Panc1 (cell line): ENCODE results near the gene IRF2BP2. TPM values are rescaled to one million over a fixed set of nuclear protein-coding genes. Genes with fewer than 3 reads are reported as not detected.
A peak's percentile ranks its signal among the peaks of the same experiment; 100 is the strongest.

Experiments
- ATAC-seq: fragments of 200-7000 bp; cut with Tn5 transposase; 2 replicates; pipeline ENCODE4 v1.9.1; 2020; ENCODE audit warnings: mild to moderate bottlenecking, moderate library complexity
- BruUV-seq: library from RNA; stranded (reverse); fragments of 400-500 nt; replicated peaks from 2 replicates; lab custom pipeline; 2021; lab: Mats Ljungman, UMichigan
- CTCF ChIA-PET: fragments of 300-600 bp; sonication (Branson Sonifier 250); formaldehyde crosslinking; loops from one replicate; lab custom pipeline; 2022; ENCODE audit warnings: antibody characterized with exemption; lab: Charles Lee
- POLR2A ChIA-PET: fragments of 300-600 bp; sonication (Branson Sonifier 250); formaldehyde crosslinking; loops from one replicate; lab custom pipeline; 2022; ENCODE audit warnings: antibody characterized with exemption; lab: Charles Lee
- DNase-seq: peaks from one replicate; pipeline ENCODE4 v3.0.0-alpha.2; 2010; ENCODE audit warnings: low read depth, low spot score
- H3K27ac ChIP-seq: 2 replicates; pipeline ENCODE4 v1.5.1; 2011; ENCODE audit warnings: mild to moderate bottlenecking, low read length, inconsistent platforms
- H3K27me3 ChIP-seq: fragments of 200-500 bp; sonication (Bioruptor generic); 2 replicates; pipeline ENCODE4 v1.6.0; 2014; ENCODE audit warnings: low read length, inconsistent platforms; ENCODE audit not compliant: control insufficient read depth, insufficient read depth
- H3K36me3 ChIP-seq: fragments of 200-500 bp; sonication (Bioruptor generic); 2 replicates; pipeline ENCODE4 v1.5.1; 2014; ENCODE audit warnings: inconsistent platforms, mild to moderate bottlenecking, low read length, moderate library complexity; ENCODE audit not compliant: control insufficient read depth, insufficient read depth
- H3K4me1 ChIP-seq: 2 replicates; pipeline ENCODE4 v1.5.1; 2011; ENCODE audit warnings: inconsistent platforms, mild to moderate bottlenecking, low read length, moderate library complexity; ENCODE audit not compliant: control insufficient read depth, insufficient read depth
- H3K4me3 ChIP-seq, 2 experiments: 2 replicates each; pipeline ENCODE4 v1.5.1; 2011 to 2012; ENCODE audit warnings: low read depth in 2 of 2, low read length in 2 of 2, mild to moderate bottlenecking in 2 of 2, inconsistent platforms in 1 of 2, moderate library complexity in 1 of 2
- H3K9me3 ChIP-seq: fragments of 200-500 bp; sonication (Bioruptor generic); 2 replicates; pipeline ENCODE4 v1.5.1; 2014; ENCODE audit warnings: low read depth, mild to moderate bottlenecking, inconsistent platforms, low read length, moderate library complexity; ENCODE audit not compliant: control insufficient read depth, insufficient read depth
- CTCF ChIP-seq: fragments of 450-650 bp; IDR thresholded peaks from 2 replicates; pipeline ENCODE4 v1.5.1; 2017; ENCODE audit warnings: mild to moderate bottlenecking
- POLR2AphosphoS5 ChIP-seq: IDR thresholded peaks from 2 replicates; pipeline ENCODE4 v1.6.1; 2012; ENCODE audit warnings: mild to moderate bottlenecking, low read depth, low read length, moderate library complexity
- REST ChIP-seq, 2 experiments: IDR thresholded peaks; 2 replicates each; pipeline ENCODE4 v1.6.1; 2011 to 2012; ENCODE audit warnings: low read depth in 2 of 2, control low read depth in 1 of 2, low read length in 1 of 2, mild to moderate bottlenecking in 1 of 2, moderate library complexity in 1 of 2; ENCODE audit not compliant: insufficient read depth in 1 of 2
- SIN3A ChIP-seq: IDR thresholded peaks from 2 replicates; pipeline ENCODE4 v1.6.1; 2012; ENCODE audit warnings: low read depth, mild to moderate bottlenecking, low read length, moderate library complexity, borderline replicate concordance; ENCODE audit not compliant: insufficient read depth
- TCF7L2 ChIP-seq: IDR thresholded peaks from 2 replicates; pipeline ENCODE4 v1.6.1; 2011; ENCODE audit warnings: mild to moderate bottlenecking, low read depth, low read length, inconsistent platforms
- in situ Hi-C: cut with HindIII; loops from 2 replicates; pipeline ENCODE4 v1.10.0; 2016; ENCODE audit warnings: low sequenced_read_pairs, low pct_unique_long_range_greater_than_20kb
- intact Hi-C: fragments of 100-400 bp; cut with micrococcal nuclease; formaldehyde crosslinking; loops from one replicate; pipeline ENCODE4 v1.10.0; 2022; ENCODE audit not compliant: unreplicated experiment
- total RNA-seq: library from RNA; stranded (reverse); gene quantifications from one replicate; pipeline ENCODE4 v1.2.1, GENCODE V29; 2021; ENCODE audit not compliant: unreplicated experiment

Gene IRF2BP2
- total RNA-seq, 1 experiment from 2014 or later = 187 TPM

DNA sequence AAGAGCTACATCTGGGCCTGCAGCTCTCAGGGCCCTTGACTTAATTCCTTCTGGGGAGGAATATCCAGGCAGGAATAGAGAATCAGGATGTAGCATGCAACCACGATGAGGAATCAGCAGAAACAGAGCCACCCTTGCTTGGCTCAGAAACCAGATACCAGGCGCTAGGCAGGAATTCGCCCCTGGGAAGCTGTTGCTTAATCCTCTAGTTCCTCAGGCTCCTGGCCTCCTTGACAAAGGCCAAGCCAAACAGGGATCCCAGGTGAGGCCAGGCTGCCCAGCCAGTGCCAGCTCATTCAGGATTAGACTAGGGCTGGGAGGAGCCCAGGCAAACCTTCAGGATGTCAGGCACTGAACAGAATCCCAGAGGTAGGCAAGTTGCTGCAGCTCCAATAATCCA, 48.2 kb upstream of the IRF2BP2 start:
- Histone ChIP-seq H3K27me3 (no peaks in the 10 kb centered on the region), H3K9me3 (peaks cover 14% of the 10 kb centered on the region; the same call in 1 of the 2 replicates), H3K36me3 (no peaks in the 10 kb centered on the region), H3K4me1 (peaks cover 58% of the 10 kb centered on the region), H3K27ac (peak overlapping the region; percentile 98), H3K4me3 (no peak overlapping the region)
- ChIA-PET CTCF (no interaction called here), POLR2A (interaction anchor here (0.6 kb wide), 1 partner anchor 268 kb away, joined by 3 read pairs; no protein-coding TSS in a partner anchor)
- no TSS peak for BruUV-seq
- ATAC-seq = no peak
- intact Hi-C loops = no loop called here
- in situ Hi-C loops = no loop called here
- no peak for DNase-seq
- TF ChIP-seq TCF7L2 = no peak
- no peak for TF ChIP-seq SIN3A
- no peak for TF ChIP-seq CTCF
- no peak for TF ChIP-seq POLR2AphosphoS5

DNA sequence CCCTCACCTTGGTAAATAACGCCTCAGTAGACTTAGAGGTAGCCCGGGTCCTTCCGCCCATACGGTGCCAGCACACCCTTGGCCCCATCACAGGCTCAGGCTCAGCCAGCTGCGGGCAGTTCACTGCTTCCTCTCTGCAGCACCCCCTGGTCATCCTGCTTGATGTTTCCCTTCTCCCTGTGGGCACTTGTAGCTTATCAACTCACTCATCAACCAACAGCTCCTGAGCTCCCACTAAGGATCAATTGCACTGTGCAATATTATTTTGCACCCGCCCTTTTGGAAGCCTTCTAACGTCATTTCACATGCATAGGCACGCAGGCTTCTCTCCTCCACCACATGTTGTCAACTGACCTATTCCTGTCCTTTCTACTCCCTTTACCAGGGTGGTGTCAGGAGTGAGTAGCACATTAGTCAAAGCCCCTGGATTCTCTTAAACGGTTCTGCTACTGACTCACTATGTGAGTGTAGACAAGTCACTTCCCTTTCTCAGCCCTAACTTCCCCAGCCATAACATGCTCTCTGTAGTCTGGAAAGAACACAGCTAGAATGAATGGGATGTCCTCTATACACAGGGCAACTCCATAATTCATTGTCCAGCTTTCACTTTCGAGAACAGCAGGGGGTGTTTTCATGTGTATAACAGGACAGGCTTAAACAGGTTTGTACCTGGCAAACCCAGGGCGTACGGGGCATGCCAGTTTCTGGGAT, 47.1 kb upstream of the IRF2BP2 start:
- CTCF ChIA-PET = interaction anchor here (0.5 to 0.9 kb wide), 2 partner anchors 412 to 436 kb away, joined by 3 read pairs; no protein-coding TSS in a partner anchor
- Histone ChIP-seq H3K27me3 (no peaks in the 10 kb centered on the region), H3K36me3 (no peaks in the 10 kb centered on the region), H3K4me1 (peaks cover 58% of the 10 kb centered on the region), H3K4me3 (peak overlapping the region; percentile 19 to 50), H3K9me3 (peaks cover 17% of the 10 kb centered on the region; the same call in 1 of the 2 replicates), H3K27ac (peak overlapping the region; percentile 98)
- POLR2A ChIA-PET = interaction anchor here (0.5 kb wide), 1 partner anchor 67 kb away, joined by 3 read pairs; no protein-coding TSS in a partner anchor
- BruUV-seq = no TSS peak
- TF ChIP-seq TCF7L2 (no peak), POLR2AphosphoS5 (peak; percentile 28; the same call in 1 of the 2 replicates), SIN3A (no peak; the same call in 1 of the 2 replicates), REST (IDR thresholded peaks at IDR 0.05; ENCODE audit: insufficient read depth in 1 of 2, low read depth in 2 of 2, low read length in 1 of 2) (no peak)
- intact Hi-C loops = no loop called here
- DNase-seq (peak; percentile 98), ATAC-seq (peak; percentile 89)
- in situ Hi-C loops = no loop called here
